Psoas muscle (tissue), 8 donors: ENCODE measurements around the gene ROS1. TPM values are rescaled to one million over a fixed set of nuclear protein-coding genes. Genes with fewer than 3 reads are reported as not detected.
A peak's percentile ranks its signal among the peaks of the same experiment; 100 is the strongest.
"Not testable (repeated sequence)": the region's sequence is repeated elsewhere in the genome, so short reads cannot be mapped to it uniquely, and the experiment has no call there.

Experiments
- ATAC-seq, 4 donors: fragments of 200-7000 bp; cut with Tn5 transposase; one replicate each; pipeline ENCODE4 v1.9.1; 2020; ENCODE audit warnings: moderate library complexity in 3 of 4, mild to moderate bottlenecking in 2 of 4
- DNase-seq, 2 donors: peaks; one replicate each; pipeline ENCODE4 v3.0.0-alpha.2; 2020
- H3K27ac ChIP-seq: fragments of 200-600 bp; one replicate; pipeline ENCODE4 v1.8.0; 2022
- H3K27me3 ChIP-seq, 3 donors: fragments of 200-600 bp in 1 of 3; one replicate each; pipeline versions ENCODE4 v1.6.1 to v1.8.0; 2013 to 2022; ENCODE audit warnings: low read length in 2 of 3, mild to moderate bottlenecking in 2 of 3, moderate library complexity in 1 of 3; ENCODE audit not compliant: insufficient read depth in 3 of 3
- H3K36me3 ChIP-seq, 2 donors: fragments of 200-600 bp in 1 of 2; one replicate each; pipeline versions ENCODE4 v1.6.1 to v1.8.0; 2013 to 2022; ENCODE audit warnings: low read depth in 1 of 2, mild to moderate bottlenecking in 1 of 2, moderate library complexity in 1 of 2; ENCODE audit not compliant: insufficient read depth in 1 of 2
- H3K4me1 ChIP-seq: fragments of 200-600 bp; one replicate; pipeline ENCODE4 v1.8.0; 2022
- H3K4me3 ChIP-seq: fragments of 200-600 bp; one replicate; pipeline ENCODE4 v1.8.0; 2022; ENCODE audit warnings: mild to moderate bottlenecking
- H3K9me3 ChIP-seq: fragments of 200-600 bp; one replicate; pipeline ENCODE4 v1.8.0; 2022
- WGBS, 3 donors: extraction: QIAGEN DNeasy Blood & Tissue Kit; methylation state at CpG; one replicate each; pipeline versions ENCODE4 v1.1.6 to v1.1.7; 2013; 5-methylcytosine and 5-hydroxymethylcytosine counted together
- intact Hi-C, 2 donors: fragments of 100-400 bp; cut with DNase I; formaldehyde crosslinking; loops; one replicate each; pipeline versions ENCODE4 v1.11.0 to v1.14.2; 2022
- polyA plus RNA-seq, 3 donors: library from polyadenylated mRNA; stranded (reverse); fragments of 200-250 nt; gene quantifications; one replicate each; pipeline ENCODE4 v1.2.3, GENCODE V29; 2013
- total RNA-seq, 4 donors: library from RNA; stranded (reverse); fragmentation: NEBNext Ultra II Directional in 2 of 4; extraction: Animal tissue kit (Norgen Biotek cat#: 25700) in 2 of 4; gene quantifications; one replicate each; pipeline versions ENCODE4 v1.2.1 to v1.2.4, GENCODE V29; 2021 to 2023
- TF ChIP-seq, protein P1 (sequence below): fragments of 200-600 bp; IDR thresholded peaks from one replicate; pipeline ENCODE4 v1.8.0; 2022; ENCODE audit warnings: antibody characterized with exemption
- donor health status: healthy with polysubstance abuse.
- donor health status: DM: no; HTN: no; CAD: no; lungs with moderate emphysema.
- donor health status: Bipolar disorder and iron deficiency.
- donor health status: healthy.
- donor health status: DM: yes; HTN: yes; CAD: no.
- donor health status: DM: no; HTN: no; CAD: no.
- donor health status: DM: no; HTN: no; CAD: no.
- donor health status: DM: yes; HTN: yes; CAD: no.

Gene ROS1
- total and polyA plus RNA-seq, 7 donors, result 0.04 to 0.06 TPM; not detected in 5

DNA sequence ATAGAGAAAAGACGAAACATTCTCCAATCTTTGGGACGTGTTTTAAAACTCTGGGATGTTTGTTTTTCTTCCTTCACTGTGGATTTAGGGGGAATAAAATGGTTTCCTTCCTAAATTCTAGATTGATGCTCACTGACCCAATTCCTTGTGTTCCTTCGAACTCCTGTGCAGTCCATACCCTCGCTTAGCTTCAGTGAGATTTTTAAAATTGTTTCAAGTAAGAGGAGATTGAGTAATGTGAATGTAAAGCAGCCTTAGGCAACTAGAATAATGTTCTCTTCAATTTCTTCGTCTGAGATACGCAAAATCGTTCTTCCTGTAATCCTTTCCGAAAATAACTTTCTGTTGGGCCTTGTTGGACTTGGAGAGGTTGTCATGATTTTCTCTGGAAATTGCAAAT, 162.9 kb downstream of the ROS1 start:
- H3K4me1 ChIP-seq, result peaks cover 10% of the 10 kb centered on the region
- DNase-seq, result no peak
- TF ChIP-seq, protein P1, sequence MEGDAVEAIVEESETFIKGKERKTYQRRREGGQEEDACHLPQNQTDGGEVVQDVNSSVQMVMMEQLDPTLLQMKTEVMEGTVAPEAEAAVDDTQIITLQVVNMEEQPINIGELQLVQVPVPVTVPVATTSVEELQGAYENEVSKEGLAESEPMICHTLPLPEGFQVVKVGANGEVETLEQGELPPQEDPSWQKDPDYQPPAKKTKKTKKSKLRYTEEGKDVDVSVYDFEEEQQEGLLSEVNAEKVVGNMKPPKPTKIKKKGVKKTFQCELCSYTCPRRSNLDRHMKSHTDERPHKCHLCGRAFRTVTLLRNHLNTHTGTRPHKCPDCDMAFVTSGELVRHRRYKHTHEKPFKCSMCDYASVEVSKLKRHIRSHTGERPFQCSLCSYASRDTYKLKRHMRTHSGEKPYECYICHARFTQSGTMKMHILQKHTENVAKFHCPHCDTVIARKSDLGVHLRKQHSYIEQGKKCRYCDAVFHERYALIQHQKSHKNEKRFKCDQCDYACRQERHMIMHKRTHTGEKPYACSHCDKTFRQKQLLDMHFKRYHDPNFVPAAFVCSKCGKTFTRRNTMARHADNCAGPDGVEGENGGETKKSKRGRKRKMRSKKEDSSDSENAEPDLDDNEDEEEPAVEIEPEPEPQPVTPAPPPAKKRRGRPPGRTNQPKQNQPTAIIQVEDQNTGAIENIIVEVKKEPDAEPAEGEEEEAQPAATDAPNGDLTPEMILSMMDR, result no peak
- ATAC-seq, result no peak
- H3K27ac ChIP-seq, result peak overlapping the region; percentile 33
- peaks cover 0 to 7% (median 0%) of the 10 kb centered on the region in 3 donors for H3K27me3 ChIP-seq
- 69 to 71% (median 69%) methylated on average over 8 of the region's 8 CpGs for WGBS, 3 donors
- H3K36me3 ChIP-seq, result no peaks in the 10 kb centered on the region
- H3K9me3 ChIP-seq, result no peaks in the 10 kb centered on the region
- intact Hi-C loops, result no loop called here
- no peak overlapping the region for H3K4me3 ChIP-seq

DNA sequence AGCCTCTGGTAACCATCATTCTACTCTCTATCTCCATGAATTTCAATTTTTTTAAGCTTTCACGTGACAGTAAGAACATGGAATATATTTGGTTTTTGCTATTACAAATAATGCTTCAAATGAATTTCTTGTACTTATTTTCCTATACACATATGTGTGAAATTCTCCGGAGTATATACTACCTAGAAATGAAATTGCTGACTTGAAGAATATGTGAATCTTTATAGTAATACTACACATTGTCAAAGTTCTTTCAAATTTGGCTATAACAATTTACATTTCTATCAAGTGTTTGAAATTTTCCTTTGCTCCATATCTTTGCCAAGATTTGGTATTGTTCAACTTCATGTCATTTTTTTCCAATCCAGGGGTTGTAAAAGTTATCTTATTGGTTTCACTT, 172.0 kb downstream of the ROS1 start:
- Histone ChIP-seq H3K27me3 (no peaks in the 10 kb centered on the region), H3K27ac (no peak overlapping the region), H3K4me1 (no peaks in the 10 kb centered on the region), H3K4me3 (no peak overlapping the region), H3K36me3 (no peaks in the 10 kb centered on the region), H3K9me3 (no peaks in the 10 kb centered on the region)
- TF ChIP-seq, protein P1, result no peak
- WGBS, 3 donors, result 84 to 90% (median 86%) methylated on average over 2 of the region's 2 CpGs
- no peak for ATAC-seq
- no peak for DNase-seq
- intact Hi-C loops, result no loop called here

DNA sequence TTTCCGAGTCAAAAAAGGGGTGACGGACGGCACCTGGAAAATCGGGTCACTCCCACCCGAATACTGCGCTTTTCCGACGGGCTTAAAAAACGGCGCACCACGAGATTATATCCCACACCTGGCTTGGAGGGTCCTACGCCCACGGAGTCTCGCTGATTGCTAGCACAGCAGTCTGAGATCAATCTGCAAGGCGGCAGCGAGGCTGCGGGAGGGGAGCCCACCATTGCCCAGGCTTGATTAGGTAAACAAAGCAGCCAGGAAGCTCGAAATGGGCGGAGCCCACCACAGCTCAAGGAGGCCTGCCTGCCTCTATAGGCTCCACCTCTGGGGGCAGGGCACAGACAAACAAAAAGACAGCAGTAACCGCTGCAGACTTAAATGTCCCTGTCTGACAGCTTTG, 180.8 kb downstream of the ROS1 start:
- H3K4me3 ChIP-seq, H3K36me3 ChIP-seq, DNase-seq, H3K27ac ChIP-seq, ATAC-seq, H3K9me3 ChIP-seq, H3K4me1 ChIP-seq, intact Hi-C loops, H3K27me3 ChIP-seq: not testable (repeated sequence)
- 86 to 94% (median 87%) methylated on average over 13 to 19 of the region's 20 CpGs for WGBS, 3 donors

DNA sequence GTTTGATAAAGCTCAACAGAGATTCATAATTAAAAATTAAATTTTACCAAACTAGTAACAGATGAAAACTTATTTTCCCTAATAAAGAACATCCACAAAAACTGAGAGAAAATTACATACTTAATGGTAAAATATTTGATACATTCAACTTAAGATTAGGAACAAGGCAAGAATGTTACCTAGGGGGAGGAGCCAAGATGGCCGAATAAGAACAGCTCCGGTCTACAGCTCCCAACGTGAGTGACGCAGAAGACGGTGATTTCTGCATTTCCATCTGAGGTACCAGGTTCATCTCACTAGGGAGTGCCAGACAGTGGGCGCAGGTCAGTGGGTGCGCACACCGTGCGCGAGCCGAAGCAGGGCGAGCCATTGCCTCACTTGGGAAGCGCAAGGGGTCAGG, 181.2 kb downstream of the ROS1 start:
- H3K27ac ChIP-seq, H3K27me3 ChIP-seq, H3K4me1 ChIP-seq, intact Hi-C loops, DNase-seq, H3K9me3 ChIP-seq, H3K36me3 ChIP-seq, ATAC-seq, H3K4me3 ChIP-seq: not testable (repeated sequence)
- 66 to 82% (median 70%) methylated on average over 6 to 10 of the region's 13 CpGs for WGBS, 3 donors

Other genes starting within 250 kb of the ROS1 start
- gene VGLL2, start 160.4 kb downstream of the ROS1 start, total RNA-seq, result 100 to 1,000 TPM in 1 of 4 donors, 10 to 100 TPM in 3; 60.2 to 108 (median 83.4) TPM
- 10 to 100 TPM; 13.1 to 88.1 (median 27.4) TPM for gene VGLL2, start 160.4 kb downstream of the ROS1 start, polyA plus RNA-seq
- 1 to 10 TPM; 4.0 to 9.0 (median 5.2) TPM for gene DCBLD1, start 56.7 kb upstream of the ROS1 start, total RNA-seq
- gene DCBLD1, start 56.7 kb upstream of the ROS1 start, polyA plus RNA-seq, result 1 to 10 TPM; 2.0 to 5.1 (median 2.9) TPM
- gene GOPC, start 176.6 kb upstream of the ROS1 start, total RNA-seq, result 10 to 100 TPM; 11.5 to 18.2 (median 15.6) TPM
- gene GOPC, start 176.6 kb upstream of the ROS1 start, polyA plus RNA-seq, result 10 to 100 TPM in 1 of 3 donors, 1 to 10 TPM in 2; 8.7 to 16.0 (median 9.6) TPM
- gene NUS1, start 249.5 kb upstream of the ROS1 start, total RNA-seq, result 10 to 100 TPM in 3 of 4 donors, 1 to 10 TPM in 1; 8.7 to 15.8 (median 14.4) TPM
- gene NUS1, start 249.5 kb upstream of the ROS1 start, polyA plus RNA-seq, result 10 to 100 TPM in 2 of 3 donors, 1 to 10 TPM in 1; 8.4 to 25.4 (median 23.4) TPM